ENCODE measurements around the gene HIVEP1. TPM values are rescaled to one million over a fixed set of nuclear protein-coding genes. Genes with fewer than 3 reads are reported as not detected.

The HIVEP1 gene
- total and polyA plus RNA-seq, 12 donors = 3.4 to 20.9 (median 13.3) TPM

DNA sequence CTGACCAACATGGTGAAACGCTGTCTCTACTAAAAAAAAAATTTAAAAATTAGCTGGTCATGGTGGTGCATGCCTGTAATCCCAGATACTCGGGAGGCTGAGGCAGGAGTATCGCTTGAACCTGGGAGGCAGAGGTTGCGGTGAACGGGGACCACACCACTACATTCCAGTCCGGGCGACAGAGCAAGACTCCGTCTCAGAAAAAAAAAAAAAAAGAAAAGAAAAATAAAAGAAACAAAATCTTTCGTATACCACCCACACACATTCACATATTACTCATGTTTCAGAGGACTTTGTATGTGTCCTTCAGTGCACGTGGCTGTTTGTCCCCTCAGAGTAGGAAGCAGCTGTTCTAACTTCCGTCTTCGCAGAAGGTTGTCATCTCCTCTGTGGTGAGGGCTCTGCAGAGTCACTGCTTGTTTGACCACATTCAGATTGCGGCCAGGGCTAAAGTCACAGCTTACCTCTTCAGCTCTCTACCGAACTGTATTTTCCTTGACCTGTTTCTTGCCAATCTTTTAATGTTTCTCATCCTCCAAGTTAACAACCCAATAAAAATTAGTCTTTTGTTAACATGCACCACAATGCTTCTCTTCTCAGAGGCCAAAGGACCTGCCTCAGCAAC lies 36.6 kb upstream of the HIVEP1 start:
- TF ChIP-seq, protein P1, sequence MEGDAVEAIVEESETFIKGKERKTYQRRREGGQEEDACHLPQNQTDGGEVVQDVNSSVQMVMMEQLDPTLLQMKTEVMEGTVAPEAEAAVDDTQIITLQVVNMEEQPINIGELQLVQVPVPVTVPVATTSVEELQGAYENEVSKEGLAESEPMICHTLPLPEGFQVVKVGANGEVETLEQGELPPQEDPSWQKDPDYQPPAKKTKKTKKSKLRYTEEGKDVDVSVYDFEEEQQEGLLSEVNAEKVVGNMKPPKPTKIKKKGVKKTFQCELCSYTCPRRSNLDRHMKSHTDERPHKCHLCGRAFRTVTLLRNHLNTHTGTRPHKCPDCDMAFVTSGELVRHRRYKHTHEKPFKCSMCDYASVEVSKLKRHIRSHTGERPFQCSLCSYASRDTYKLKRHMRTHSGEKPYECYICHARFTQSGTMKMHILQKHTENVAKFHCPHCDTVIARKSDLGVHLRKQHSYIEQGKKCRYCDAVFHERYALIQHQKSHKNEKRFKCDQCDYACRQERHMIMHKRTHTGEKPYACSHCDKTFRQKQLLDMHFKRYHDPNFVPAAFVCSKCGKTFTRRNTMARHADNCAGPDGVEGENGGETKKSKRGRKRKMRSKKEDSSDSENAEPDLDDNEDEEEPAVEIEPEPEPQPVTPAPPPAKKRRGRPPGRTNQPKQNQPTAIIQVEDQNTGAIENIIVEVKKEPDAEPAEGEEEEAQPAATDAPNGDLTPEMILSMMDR (IDR thresholded peaks at IDR 0.05) = no peak
- Histone ChIP-seq H3K4me3 (no peak overlapping the region), H3K9me3 (no peaks in the 10 kb centered on the region), H3K4me1 (peaks cover 0 to 22% (median 5%) of the 10 kb centered on the region in 9 donors), H3K36me3 (no peaks in the 10 kb centered on the region), H3K27me3 (no peaks in the 10 kb centered on the region), H3K27ac (peak overlapping the region in 1 of 10 donors; percentile 32)
- intact Hi-C loops (cut with DNase I) = no loop called here
- ATAC-seq = peak; percentile 27 to 80 (median 66)
- DNase-seq = peak in 1 of 2 donors; percentile 21
- WGBS, 2 donors = 84 to 86% methylated on average over 14 of the region's 14 CpGs

DNA sequence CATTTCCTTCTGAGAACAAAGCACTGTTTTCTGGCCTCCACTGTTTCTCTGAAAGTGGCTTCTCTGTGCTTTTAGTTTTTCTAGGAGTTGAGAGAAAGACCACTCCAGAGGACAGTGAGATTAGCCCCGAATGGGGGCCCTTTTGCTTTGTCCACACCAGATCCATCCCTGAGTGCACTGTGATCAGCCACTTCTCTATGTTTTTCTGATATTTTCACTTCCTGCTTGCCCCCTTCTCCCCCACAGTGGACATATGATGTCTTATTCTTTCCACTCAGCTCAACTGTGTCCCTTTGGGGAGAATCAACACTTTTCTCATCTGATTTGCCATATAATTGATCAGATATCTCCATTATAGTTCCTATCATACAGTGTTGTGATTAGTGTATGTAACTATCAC lies 35.6 kb upstream of the HIVEP1 start:
- 77 to 88% methylated on average over 1 of the region's 1 CpG for WGBS, 2 donors
- ATAC-seq (no peak), DNase-seq (no peak)
- Histone ChIP-seq H3K4me1 (peaks cover 0 to 22% (median 5%) of the 10 kb centered on the region in 9 donors), H3K4me3 (no peak overlapping the region), H3K27me3 (no peaks in the 10 kb centered on the region), H3K27ac (no peak overlapping the region), H3K36me3 (no peaks in the 10 kb centered on the region), H3K9me3 (no peaks in the 10 kb centered on the region)
- TF ChIP-seq, protein P1 (IDR thresholded peaks at IDR 0.05) = no peak
- intact Hi-C loops (cut with DNase I) = no loop called here

DNA sequence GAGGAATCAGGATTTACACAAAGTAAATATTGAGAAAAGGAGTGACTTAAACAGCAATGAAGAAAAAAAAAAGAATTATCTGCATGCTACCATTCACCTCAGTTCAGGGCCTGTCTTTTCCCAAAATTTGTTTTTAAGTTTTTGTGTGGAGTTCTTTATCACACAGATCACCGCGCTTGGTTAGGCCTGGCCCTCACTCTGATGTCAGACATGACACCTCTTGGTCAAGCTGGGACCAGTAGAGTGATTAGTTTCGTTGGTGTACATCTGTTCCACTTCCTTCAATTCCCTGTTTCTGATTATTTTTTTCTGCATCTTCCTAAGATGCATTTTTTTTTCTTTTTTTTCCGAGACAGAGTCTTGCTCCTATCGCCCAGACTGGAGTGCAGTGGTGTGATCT lies 34.9 kb upstream of the HIVEP1 start:
- Histone ChIP-seq H3K27ac (no peak overlapping the region), H3K9me3 (no peaks in the 10 kb centered on the region), H3K36me3 (no peaks in the 10 kb centered on the region), H3K4me1 (peaks cover 0 to 22% (median 5%) of the 10 kb centered on the region in 9 donors), H3K4me3 (no peak overlapping the region), H3K27me3 (no peaks in the 10 kb centered on the region)
- intact Hi-C loops (cut with DNase I) = no loop called here
- no peak for ATAC-seq
- 92 to 96% methylated on average over 5 of the region's 5 CpGs for WGBS, 2 donors
- TF ChIP-seq, protein P1 (IDR thresholded peaks at IDR 0.05) = no peak
- DNase-seq = no peak

DNA sequence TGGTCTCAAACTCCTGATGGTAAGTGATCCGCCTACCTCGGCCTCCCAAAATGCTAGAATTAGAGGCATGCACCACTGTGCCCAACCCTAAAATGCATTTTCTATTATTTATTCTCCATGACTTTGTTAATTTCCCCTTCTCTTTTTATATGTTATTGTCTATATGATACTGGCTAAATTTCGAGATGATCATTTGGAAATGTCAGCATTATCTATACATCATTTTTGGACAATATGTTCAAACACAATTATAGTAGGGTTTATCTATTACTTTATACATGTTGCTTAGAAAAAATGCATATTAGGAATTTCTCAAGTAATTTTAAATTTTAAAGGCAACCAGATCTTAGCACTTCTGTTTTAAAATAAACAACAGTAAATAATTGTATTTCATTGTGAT lies 34.4 kb upstream of the HIVEP1 start:
- peaks cover 0 to 22% (median 5%) of the 10 kb centered on the region in 9 donors for H3K4me1 ChIP-seq
- TF ChIP-seq, protein P1 (IDR thresholded peaks at IDR 0.05) = no peak
- intact Hi-C loops (cut with DNase I) = no loop called here
- no peaks in the 10 kb centered on the region for H3K27me3 ChIP-seq
- no peaks in the 10 kb centered on the region for H3K36me3 ChIP-seq
- H3K9me3 ChIP-seq = no peaks in the 10 kb centered on the region
- no peak overlapping the region for H3K4me3 ChIP-seq
- DNase-seq = no peak
- ATAC-seq = no peak
- WGBS, 2 donors = 95 to 98% methylated on average over 3 of the region's 3 CpGs
- no peak overlapping the region for H3K27ac ChIP-seq

Measured in heart right ventricle (tissue), 16 donors.